G401 (cell line): ENCODE results near the gene PHACTR3. TPM values are rescaled to one million over a fixed set of nuclear protein-coding genes. Genes with fewer than 3 reads are reported as not detected.
A peak's percentile ranks its signal among the peaks of the same experiment; 100 is the strongest.

Experiments
- DNase-seq: peaks from one replicate; pipeline ENCODE4 v3.0.0-alpha.2; 2015; ENCODE audit warnings: low spot score
- in situ Hi-C: cut with HindIII; loops from 2 replicates; pipeline ENCODE4 v1.10.0; 2016; ENCODE audit warnings: low sequenced_read_pairs, mixed read lengths
- total RNA-seq: library from RNA; depleted of rRNA; stranded (reverse); fragments of >200 nt; shearing (Covaris generic); gene quantifications from 2 replicates; pipeline ENCODE4 v1.2.3, GENCODE V29; 2014

Gene PHACTR3
- total RNA-seq, 1 experiment from 2014 or later: not detected

GRCh38 chr20:59824711-59825562 is 220.6 kb downstream of the PHACTR3 start:
- DNase-seq: no peak
- in situ Hi-C loops: no loop called here

GRCh38 chr20:59825563-59825920 is 221.2 kb downstream of the PHACTR3 start:
- DNase-seq: no peak
- in situ Hi-C loops: no loop called here

- in situ Hi-C loops: no loop called here
Measured at GRCh38 chr20:59825944-59826759, 221.8 kb downstream of the PHACTR3 start.

GRCh38 chr20:59827138-59828056 is 223.1 kb downstream of the PHACTR3 start:
- no peak for DNase-seq
- in situ Hi-C loops: no loop called here

More at GRCh38 chr20:59825944-59826759, 221.8 kb downstream of the PHACTR3 start:
- DNase-seq: peak; percentile 96

- no peak for DNase-seq
- in situ Hi-C loops: no loop called here
Measured at GRCh38 chr20:59828125-59829053, 224.0 kb downstream of the PHACTR3 start.

GRCh38 chr20:59829054-59829785 is 224.9 kb downstream of the PHACTR3 start:
- DNase-seq: peak; percentile 51
- in situ Hi-C loops: no loop called here

GRCh38 chr20:59829786-59830664 is 225.7 kb downstream of the PHACTR3 start:
- DNase-seq: no peak
- in situ Hi-C loops: no loop called here

GRCh38 chr20:59830665-59831023 is 226.3 kb downstream of the PHACTR3 start:
- peak; percentile 69 for DNase-seq
- in situ Hi-C loops: no loop called here

- peak; percentile 53 for DNase-seq
- in situ Hi-C loops: no loop called here
Measured at GRCh38 chr20:59831024-59831915, 226.9 kb downstream of the PHACTR3 start.

- in situ Hi-C loops: no loop called here
- DNase-seq: no peak
Measured at GRCh38 chr20:59831916-59832270, 227.6 kb downstream of the PHACTR3 start.

- in situ Hi-C loops: no loop called here
- DNase-seq: peak; percentile 37
Measured at GRCh38 chr20:59832406-59833363, 228.3 kb downstream of the PHACTR3 start.

GRCh38 chr20:59835057-59835447 is 230.7 kb downstream of the PHACTR3 start:
- in situ Hi-C loops: no loop called here
- peak; percentile 26 for DNase-seq

GRCh38 chr20:59835448-59836395 is 231.4 kb downstream of the PHACTR3 start:
- in situ Hi-C loops: no loop called here
- peak; percentile 90 for DNase-seq

GRCh38 chr20:59836767-59837166 is 232.4 kb downstream of the PHACTR3 start:
- no peak for DNase-seq
- in situ Hi-C loops: no loop called here
